ENCODE measurements around the gene SOX15.

SOX15 gene

GRCh38 chr17:7572588-7573323, 17.1 kb downstream of the SOX15 start (continued):
- TF ChIP-seq ZSCAN5A (tag by site-specific recombination; IDR thresholded peaks at IDR 0.05) (0 out of 2 replicates have a peak, but pooled peaks have one; percentile 20), ZNF394 (tag by site-specific recombination; IDR thresholded peaks at IDR 0.05; ENCODE audit: borderline replicate concordance) (peak; percentile 55), YY1 (tag by site-specific recombination; IDR thresholded peaks at IDR 0.05) (peak; percentile 60; the same call in 1 of the 2 replicates), ZNF157 (tag by site-specific recombination; IDR thresholded peaks at IDR 0.05) (no peak), ZBTB7A (tag by site-specific recombination; IDR thresholded peaks at IDR 0.05; ENCODE audit: low read depth) (peak; percentile 29; the same call in 1 of the 2 replicates), ZNF350 (tag by site-specific recombination; IDR thresholded peaks at IDR 0.05) (no peak), ZNF366 (tag by site-specific recombination; conservative IDR thresholded peaks at IDR 0.05) (no peak), ZNF19 (tag by site-specific recombination; IDR thresholded peaks at IDR 0.05; ENCODE audit: low read depth) (no peak), ZBTB10 (tag by site-specific recombination; IDR thresholded peaks at IDR 0.05) (0 out of 2 replicates have a peak, but pooled peaks have one; percentile 40), ZNF433 (tag by site-specific recombination; IDR thresholded peaks at IDR 0.05; ENCODE audit: low read depth) (no peak), ZNF37A (tag by site-specific recombination; IDR thresholded peaks at IDR 0.05) (0 out of 2 replicates have a peak, but pooled peaks have one; percentile 20), KLF16 (tag by site-specific recombination; IDR thresholded peaks at IDR 0.05) (peak; percentile 61; the same call in 1 of the 2 replicates), PBX3 (CRISPR knock-in tag; IDR thresholded peaks at IDR 0.05) (peak; percentile 100), ATF2 (tag by site-specific recombination; IDR thresholded peaks at IDR 0.05; ENCODE audit: low read depth) (no peak), ZNF416 (tag by site-specific recombination; IDR thresholded peaks at IDR 0.05) (no peak), ZFP37 (tag by site-specific recombination; IDR thresholded peaks at IDR 0.05) (peak; percentile 82), ZFP41 (tag by site-specific recombination; IDR thresholded peaks at IDR 0.05; ENCODE audit: borderline replicate concordance) (peak; percentile 65; the same call in 1 of the 2 replicates), TCF7L2 (IDR thresholded peaks at IDR 0.05; ENCODE audit: borderline replicate concordance, low read depth, low read length) (no peak), ZNF639 (tag by site-specific recombination; IDR thresholded peaks at IDR 0.05) (peak; percentile 23; the same call in 1 of the 2 replicates), WT1 (tag by site-specific recombination; IDR thresholded peaks at IDR 0.05) (peak; percentile 41; the same call in 1 of the 2 replicates), ZNF280D (tag by site-specific recombination; IDR thresholded peaks at IDR 0.05) (no peak), ZNF335 (tag by site-specific recombination; conservative IDR thresholded peaks at IDR 0.05) (no peak), KLF7 (tag by site-specific recombination; IDR thresholded peaks at IDR 0.05; ENCODE audit: borderline replicate concordance) (peak; percentile 60; the same call in 1 of the 2 replicates), ZNF768 (tag by site-specific recombination; IDR thresholded peaks at IDR 0.05) (no peak; the same call in 1 of the 2 replicates), YY2 (tag by site-specific recombination; IDR thresholded peaks at IDR 0.05) (peak; percentile 9), ZNF623 (tag by site-specific recombination; IDR thresholded peaks at IDR 0.05) (peak; percentile 22; the same call in 1 of the 2 replicates), ZNF843 (tag by site-specific recombination; IDR thresholded peaks at IDR 0.05) (0 out of 2 replicates have a peak, but pooled peaks have one; percentile 21), MZF1 (tag by site-specific recombination; IDR thresholded peaks at IDR 0.05; ENCODE audit: borderline replicate concordance) (no peak)
